ENCODE data around the gene CRTAC1.

- TF ChIP-seq EZH2 (IDR thresholded peaks at IDR 0.05; ENCODE audit: low read length) (no peak), CTCF (optimal IDR thresholded peaks at IDR 0.05 in 1 of 3, IDR thresholded peaks at IDR 0.05 in 1 of 3, conservative IDR thresholded peaks at IDR 0.05 in 1 of 3; ENCODE audit: extremely low read depth in 1 of 3, insufficient read depth in 2 of 3, low read length in 3 of 3) (no peak)
These were observed 52.7 kb downstream of the CRTAC1 start for GRCh38 chr10:97977673-97978072.

Measured in keratinocyte (primary cell).